Left cardiac atrium (tissue), 4 donors: ENCODE results near the gene RETSAT. TPM values are rescaled to one million over a fixed set of nuclear protein-coding genes. Genes with fewer than 3 reads are reported as not detected.
A peak's percentile ranks its signal among the peaks of the same experiment; 100 is the strongest.
"Not testable (repeated sequence)": the region's sequence is repeated elsewhere in the genome, so short reads cannot be mapped to it uniquely, and the experiment has no call there.

Source experiments
- ATAC-seq, 2 donors: fragments of 200-7000 bp; cut with Tn5 transposase; one replicate each; pipeline ENCODE4 v1.9.1; 2020; ENCODE audit warnings: mild to moderate bottlenecking in 2 of 2, moderate library complexity in 2 of 2
- DNase-seq: peaks from one replicate; pipeline ENCODE4 v3.0.0-alpha.2; 2020
- intact Hi-C, 2 donors: fragments of 100-400 bp; cut with DNase I; formaldehyde crosslinking; loops; one replicate each; pipeline versions ENCODE4 v1.14.1 to v1.15.1; 2022 to 2023
- total RNA-seq, 2 donors: library from RNA; stranded (reverse); fragmentation: NEBNext Ultra II Directional; extraction: Animal tissue kit (Norgen Biotek cat#: 25700); gene quantifications; one replicate each; pipeline ENCODE4 v1.2.1, GENCODE V29; 2021
- donor health status: DM: no; HTN: yes; CAD: no.
- donor health status: DM: no; HTN: yes; CAD: no; lungs with severe emphysema.
- donor health status: DM: yes; HTN: yes; CAD: no.
- donor health status: Dilated cardiomyopathy.

Gene RETSAT
- total RNA-seq, 2 donors from 2014 or later: 79.9 to 84.0 TPM

GRCh38 chr2:85342156-85342555 is 12.2 kb downstream of the RETSAT start:
- intact Hi-C loops: no loop called here
- no peak for ATAC-seq
- DNase-seq: no peak

DNA sequence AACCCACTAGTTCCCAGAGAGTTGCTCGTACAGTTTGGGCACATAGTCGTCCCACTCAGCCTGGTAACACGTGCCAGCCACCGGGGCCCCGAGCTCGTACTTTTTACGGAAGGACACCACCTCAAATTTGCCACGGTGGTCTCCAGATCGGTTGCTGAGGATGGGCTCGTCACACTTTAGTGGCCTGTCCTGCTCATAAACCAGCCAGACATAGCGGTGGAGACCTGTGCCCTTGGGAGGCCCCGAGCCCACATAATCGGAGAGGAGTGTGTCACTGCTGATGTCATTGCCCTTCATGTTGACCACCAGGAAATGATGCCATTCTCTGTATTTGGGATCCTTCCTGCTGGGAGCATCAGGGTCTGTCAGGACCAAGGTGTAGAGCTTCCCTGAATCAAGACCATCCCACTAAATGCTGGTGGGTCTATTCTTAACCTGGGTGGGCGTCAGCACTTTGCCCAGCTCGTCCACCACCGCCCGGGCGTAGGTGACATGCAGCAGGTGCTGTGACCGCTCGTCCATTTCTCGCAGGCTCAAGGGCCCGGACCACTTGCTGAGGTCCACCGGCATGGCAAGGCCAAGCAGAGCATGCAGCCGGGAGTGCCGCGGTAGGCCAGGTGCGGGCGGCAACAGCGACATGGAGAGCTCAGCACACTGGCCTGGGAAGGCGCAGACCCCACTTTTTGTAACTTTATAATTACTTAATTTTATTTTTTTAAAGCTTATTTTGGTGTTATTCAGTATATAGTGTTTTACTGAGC is 12.9 kb downstream of the RETSAT start:
- ATAC-seq (no peak), DNase-seq (no peak)
- intact Hi-C loops: no loop called here

DNA sequence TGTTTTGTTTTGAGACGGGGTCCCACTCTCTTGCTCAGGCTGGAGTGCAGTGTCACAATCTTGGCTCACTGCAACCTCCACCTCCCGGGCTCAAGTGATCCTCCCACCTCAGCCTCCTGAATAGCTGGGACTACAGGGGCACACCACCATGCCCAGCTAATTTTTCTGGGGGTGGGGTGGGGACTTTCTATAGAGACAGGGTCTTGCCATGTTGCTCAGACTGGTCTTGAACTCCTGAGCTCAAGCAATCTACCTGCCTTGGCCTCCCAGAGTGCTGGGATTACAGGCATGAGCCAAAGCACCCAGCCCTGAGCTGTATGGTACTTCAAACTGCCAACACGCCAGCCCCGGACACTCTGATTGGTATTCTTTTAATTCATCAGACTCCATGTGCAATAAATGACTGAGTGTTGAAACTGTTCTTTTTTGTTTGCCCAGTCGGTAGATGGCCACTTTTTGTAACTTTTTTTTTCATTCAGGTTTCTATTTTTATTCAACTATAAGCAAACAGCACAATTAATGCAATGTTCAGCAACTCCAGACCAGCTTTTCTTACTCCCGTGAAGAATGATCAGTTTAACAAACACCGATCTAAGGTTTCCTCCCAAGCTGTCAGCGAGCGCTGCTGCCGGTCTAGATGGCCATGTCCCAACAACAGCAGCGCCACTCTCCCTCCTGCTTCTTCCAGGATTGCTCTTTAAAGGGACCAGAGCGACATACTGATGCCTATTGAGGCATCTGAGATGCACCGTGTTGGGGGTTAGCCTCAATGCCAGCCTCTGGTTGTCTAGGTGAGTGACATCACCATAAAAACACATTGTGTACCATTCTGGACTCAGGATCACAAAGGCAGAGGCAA is 14.1 kb downstream of the RETSAT start:
- peak in 1 of 2 donors; percentile 59 for ATAC-seq
- no peak for DNase-seq
- intact Hi-C loops: no loop called here

DNA sequence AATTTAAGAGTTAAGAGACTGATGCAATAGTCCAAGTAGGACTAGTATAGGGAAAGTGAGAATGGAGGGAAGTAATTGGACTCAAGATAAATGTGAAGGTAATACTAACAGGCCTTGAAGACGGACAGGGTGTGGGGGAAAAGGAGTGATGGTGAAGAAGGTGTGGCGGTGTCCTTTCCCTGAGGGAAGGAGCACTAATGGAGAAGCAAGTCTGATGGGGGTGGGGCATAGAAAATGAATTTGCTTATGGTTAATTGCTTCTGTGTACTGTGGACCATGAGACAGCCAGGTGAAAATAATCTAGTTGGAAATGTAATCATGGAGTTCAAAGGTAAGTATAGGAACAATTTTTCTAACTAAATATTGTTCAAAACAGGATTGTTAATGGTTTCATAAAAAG is 19.4 kb downstream of the RETSAT start:
- no peak for DNase-seq
- intact Hi-C loops: no loop called here
- ATAC-seq: no peak

GRCh38 chr2:85333877-85334276 is 20.5 kb downstream of the RETSAT start:
- DNase-seq, ATAC-seq, intact Hi-C loops: not testable (repeated sequence)

DNA sequence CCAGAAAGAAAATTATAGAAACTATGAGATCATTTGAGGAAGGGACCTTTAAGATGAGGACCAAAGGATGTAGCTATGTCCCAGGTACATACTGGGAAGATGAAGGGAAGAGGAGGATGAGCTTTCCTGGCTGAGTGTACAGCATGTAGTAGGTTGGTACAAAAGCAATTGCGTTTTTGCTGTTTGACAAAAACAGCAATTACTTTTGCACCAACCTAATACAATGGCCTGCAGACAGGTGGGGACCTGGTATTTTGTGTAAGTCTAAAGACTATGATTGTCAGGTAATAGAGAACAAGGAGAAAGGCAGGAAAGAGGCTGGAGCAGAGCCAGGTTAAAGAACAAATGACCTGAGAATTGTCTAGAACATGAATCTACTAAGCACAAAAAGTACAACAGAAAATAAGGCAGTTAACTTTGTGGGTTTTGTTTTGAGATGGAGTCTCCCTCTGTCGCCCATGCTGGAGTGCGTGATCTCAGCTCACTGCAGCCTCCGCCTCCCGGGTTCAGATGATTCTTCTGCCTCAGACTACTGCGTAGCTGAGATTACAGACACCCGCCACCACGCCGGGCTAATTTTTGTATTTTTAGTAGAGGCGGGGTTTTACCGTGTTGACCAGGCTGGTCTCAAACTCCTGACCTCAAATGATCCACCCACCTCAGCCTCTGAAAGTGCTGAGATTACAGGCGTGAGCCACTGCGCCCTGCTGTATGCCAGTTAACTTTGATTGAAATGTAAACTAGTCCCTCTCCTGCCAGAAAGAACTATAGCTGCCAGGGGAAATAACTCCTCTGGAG is 23.3 kb downstream of the RETSAT start:
- ATAC-seq: no peak
- DNase-seq: no peak
- intact Hi-C loops: no loop called here

DNA sequence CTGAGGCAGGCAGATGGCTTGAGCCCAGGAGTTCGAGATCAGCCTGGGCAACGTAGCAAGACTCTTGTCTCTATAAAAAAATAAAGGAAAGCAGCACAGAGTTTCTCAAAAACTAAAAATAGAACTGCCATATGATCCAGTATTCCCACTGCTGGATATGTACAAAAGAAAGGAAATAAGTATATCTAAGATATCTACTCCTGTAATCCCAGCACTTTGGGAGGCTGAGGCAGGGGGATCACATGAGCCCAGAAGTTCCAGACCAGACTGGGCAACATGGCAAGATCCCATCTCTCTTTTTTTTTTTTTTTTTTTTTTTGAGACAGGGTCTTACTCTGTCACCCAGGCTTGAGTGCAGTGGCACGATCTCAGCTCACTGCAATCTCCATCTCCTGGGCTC is 24.6 kb downstream of the RETSAT start:
- DNase-seq, ATAC-seq, intact Hi-C loops: not testable (repeated sequence)

DNA sequence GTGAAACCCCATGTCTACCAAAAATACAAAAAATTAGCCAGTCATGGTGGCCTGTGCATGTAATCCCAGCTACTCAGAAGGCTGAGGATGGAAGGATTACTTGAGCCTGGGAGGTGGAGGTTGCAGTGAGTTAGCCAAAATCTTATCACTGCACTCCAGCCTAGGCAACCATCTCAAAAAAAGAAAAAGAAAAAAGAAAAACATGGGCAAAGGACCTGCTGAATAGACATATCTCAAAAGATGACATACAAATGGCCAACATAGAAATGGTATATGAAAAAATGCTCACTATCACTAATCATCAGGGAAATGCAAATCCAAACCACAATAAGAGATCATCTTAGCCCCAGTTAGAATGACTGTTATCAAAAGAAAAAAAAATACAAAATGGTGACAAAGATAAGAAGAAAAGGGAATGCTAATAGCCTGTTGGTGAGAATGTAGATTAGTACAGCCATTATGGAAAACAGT is 25.1 kb downstream of the RETSAT start:
- DNase-seq (no peak), ATAC-seq (no peak)
- intact Hi-C loops: no loop called here

DNA sequence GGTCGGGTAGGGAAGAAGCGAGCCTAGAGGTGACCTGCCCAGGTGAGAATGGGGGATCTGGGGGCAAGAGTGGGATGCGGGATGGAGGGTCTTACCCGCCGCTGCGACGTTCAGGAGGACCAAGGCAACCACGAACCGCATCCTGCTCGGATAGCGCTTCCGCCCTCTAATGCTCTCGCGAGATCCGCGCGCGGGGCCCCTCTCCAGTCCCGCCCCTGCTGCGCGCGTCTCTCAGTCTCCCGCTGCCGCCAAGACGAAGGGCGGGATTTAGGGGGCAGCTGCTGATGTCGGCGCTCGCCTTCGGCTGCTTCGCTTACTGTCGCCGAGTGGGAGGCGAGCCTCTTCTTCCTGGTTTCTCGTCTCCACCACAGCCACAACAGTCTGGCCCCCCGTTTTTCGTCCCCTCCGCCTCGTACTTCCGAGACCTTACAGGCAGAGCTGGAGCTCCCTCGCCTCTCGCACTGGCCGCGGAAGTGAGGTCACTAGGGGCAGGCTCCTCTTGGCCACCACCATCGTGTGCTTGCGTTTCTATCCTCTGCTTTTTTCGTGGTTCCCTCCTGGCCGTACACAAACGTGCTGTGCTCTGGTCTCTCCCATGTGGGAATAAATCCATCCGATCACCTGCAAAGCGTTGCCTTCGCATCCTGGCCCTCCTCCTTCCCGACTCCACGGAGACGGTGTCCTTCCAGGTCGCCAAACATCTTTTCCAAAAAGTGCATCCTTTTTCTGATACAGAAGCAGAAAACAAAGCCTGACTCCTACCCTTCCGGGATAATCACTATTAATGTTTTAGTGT is 26.3 kb downstream of the RETSAT start, which contains the start of gene TGOLN2:
TGOLN2 (minus strand) TSS at position 168 of the 796 bp plus-strand sequence; CDS start at position 141, 27 bp downstream.
- intact Hi-C loops: loop anchor here in 1 of 2 donors (1.0 kb wide), 1 partner anchor 26 kb away; the partner anchor contains the start of genes ELMOD3 and RETSAT
- peak; percentile 98 to 99 for ATAC-seq

DNA sequence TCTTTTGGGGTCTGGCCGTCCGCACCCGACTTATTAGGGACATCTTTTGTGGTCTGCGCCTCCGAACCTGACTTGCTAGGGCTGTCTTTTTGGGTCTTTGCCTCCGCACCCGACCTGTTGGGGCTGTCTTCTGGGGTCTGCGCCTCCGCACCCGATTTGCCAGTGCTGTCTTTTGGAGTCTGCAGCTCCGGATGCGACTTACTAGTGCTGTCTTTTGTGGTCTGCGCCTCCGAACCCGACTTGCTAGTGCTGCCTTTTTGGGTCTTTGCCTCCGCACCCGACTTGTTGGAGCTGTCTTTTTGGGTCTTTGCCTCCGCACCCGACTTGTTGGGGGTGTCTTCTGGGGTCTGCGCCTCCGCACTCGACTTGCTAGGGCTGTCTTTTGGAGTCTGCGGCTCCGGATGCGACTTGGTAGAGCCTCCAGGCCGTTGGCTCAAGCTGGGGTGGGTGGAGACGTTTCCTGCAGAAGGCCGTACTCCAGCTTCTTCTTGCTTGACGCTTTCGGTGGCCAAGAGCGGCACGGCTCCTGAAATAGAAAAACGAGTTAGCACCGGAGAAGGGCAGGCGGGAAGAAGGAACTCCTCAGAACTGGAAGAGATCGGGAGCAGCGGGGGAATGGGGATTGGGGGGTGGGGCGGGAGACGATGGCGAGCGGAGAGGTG is 27.0 kb downstream of the RETSAT start:
- ATAC-seq (peak; percentile 53 to 61), DNase-seq (peak; percentile 73)
- intact Hi-C loops: loop anchor here in 1 of 2 donors (1.0 kb wide), 1 partner anchor 27 kb away; the partner anchor contains the start of genes ELMOD3 and RETSAT

More for the DNA sequence above, 26.3 kb downstream of the RETSAT start, which contains the start of gene TGOLN2:
- DNase-seq: peak; percentile 95

- ATAC-seq (peak in 1 of 2 donors; percentile 1), DNase-seq (no peak)
- intact Hi-C loops: loop anchor here in 1 of 2 donors (1.0 kb wide), 1 partner anchor 28 kb away; the partner anchor contains the start of genes ELMOD3 and RETSAT
Measured at GRCh38 chr2:85326406-85327159, 27.7 kb downstream of the RETSAT start.

DNA sequence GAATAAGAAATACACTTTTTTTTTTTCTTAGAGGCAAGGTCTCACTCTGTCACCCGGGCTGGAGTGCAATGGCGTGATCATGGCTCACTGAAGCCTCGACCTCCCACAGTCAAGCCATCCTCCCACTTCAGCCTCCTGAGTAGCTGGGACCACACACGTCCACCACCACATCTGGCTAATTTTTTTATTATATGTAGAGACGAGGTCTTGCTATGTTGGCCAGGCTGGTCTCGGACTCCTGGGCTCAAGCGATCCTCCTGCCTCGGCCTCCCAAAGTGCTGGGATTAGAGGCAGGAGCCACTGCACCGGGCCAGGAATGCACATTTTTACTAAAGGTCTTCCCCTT is 28.9 kb downstream of the RETSAT start:
- no peak for DNase-seq
- intact Hi-C loops: no loop called here
- ATAC-seq: no peak

DNA sequence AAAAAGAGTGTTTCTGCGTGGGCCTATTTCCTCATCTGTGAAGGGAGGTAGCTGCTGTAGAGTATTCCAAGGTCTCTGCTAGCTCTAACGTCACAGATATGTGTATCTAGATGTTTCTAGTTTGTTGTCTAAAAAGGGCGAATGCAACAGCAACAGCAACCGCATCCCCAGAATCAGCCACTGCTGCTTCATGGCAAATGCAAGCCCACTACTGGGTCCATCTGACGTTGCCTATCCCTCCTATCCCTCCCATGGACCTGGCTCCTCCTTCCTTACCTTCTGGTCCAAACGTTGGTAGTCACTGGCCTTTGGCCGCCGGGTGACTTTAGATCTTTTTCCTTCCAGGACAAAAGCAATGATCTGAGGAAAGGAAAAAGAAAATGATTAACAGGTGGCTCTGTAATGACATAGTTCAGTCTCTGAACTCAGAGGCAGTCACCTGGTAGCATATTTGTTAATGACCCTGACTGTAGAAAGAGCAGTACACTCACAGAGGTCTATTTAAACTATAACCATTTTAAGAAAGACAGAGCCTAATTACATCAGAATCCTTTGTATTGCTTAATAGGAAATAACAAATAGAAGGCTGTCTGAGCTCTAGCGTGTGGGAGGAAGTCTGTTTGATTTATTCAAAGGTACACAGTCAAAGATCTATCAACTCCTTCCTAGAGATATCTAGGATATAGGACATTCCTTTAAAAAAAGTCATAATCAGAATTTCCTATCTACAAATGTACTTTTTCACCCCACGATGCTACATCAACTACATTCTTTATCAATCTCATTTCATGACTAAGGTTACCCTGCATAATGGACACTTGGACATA is 29.5 kb downstream of the RETSAT start:
- no peak for DNase-seq
- intact Hi-C loops: no loop called here

DNA sequence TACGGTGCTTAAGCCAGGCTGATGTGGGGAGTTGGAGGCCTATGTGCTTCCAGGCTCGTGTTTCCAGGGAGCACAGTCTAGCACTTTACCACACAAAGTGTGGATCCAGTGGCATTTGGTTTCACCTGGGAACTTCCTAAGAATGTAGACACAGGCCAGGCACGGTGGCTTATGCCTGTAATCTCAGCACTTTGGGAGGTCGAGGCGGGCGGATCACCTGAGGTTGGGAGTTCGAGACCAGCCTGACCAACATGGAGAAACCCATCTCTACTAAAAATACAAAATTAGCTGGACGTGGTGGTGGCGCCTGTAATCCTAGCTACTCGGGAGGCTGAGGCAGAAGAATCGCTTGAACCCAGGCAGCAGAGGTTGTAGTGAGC is 30.4 kb downstream of the RETSAT start:
- DNase-seq, intact Hi-C loops, ATAC-seq: not testable (repeated sequence)

More for the DNA sequence above, 29.5 kb downstream of the RETSAT start:
- ATAC-seq: no peak

DNA sequence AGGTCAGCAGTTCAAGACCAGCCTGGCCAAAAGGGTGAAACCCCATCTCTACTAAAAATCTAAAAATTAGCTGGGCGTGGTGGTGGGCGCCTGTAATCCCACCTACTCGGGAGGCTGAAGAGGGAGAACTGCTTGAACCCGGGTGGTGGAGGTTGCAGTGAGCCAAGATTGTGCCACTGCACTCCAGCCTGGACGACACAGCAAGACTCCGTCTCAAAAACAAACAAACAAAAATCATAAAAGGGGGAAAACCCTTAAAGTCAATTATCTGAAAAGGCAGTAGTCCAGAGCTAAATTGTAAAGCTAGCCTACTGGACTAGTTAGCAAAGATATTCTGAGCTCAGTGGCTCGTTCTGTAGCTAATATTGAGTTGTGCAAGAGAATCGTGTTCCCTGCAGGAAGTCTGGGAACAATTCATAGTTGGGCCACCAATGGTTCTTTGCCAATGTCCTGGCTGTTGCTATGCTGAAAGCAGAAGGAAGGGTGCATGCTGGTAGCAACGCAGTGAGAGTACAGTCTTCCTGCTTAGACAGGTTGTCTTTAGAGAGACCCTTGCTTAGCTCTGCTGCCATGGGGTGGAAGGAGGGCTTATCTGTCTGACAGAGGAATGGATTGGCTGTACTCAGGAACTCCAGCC is 30.9 kb downstream of the RETSAT start:
- intact Hi-C loops: no loop called here
- ATAC-seq: no peak
- DNase-seq: no peak

- intact Hi-C loops: no loop called here
- ATAC-seq (no peak), DNase-seq (no peak)
Measured at GRCh38 chr2:85319796-85320195, 34.5 kb downstream of the RETSAT start.
